ENCODE results near the gene MPP2. TPM values are rescaled to one million over a fixed set of nuclear protein-coding genes. Genes with fewer than 3 reads are reported as not detected.

Gene MPP2
- total RNA-seq, 1 donor from 2014 or later: 16.7 TPM

DNA sequence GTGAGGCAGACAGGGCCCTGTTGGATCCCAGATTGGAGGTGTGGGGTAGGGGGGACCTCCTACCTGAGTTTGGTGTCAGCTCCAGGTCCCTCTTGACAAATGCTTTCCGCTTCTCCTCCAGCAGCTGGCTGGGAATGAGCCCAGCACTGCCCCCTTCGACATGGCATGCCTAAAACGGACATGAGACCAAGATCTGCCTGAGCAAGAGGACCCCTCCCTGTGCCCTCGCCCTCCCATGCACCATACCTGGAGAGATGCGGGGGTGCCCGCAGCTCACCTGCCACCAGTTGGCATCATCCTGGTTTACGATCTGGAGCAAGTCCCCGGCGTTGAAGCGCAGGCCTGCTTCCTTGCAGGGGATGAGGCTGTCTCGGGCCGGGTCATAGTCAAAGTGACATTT lies 26.2 kb downstream of the MPP2 start:
- Histone ChIP-seq H3K27ac (no peak overlapping the region), H3K9me3 (no peaks in the 10 kb centered on the region), H3K27me3 (no peaks in the 10 kb centered on the region), H3K4me1 (no peaks in the 10 kb centered on the region), H3K4me3 (no peak overlapping the region), H3K36me3 (peaks cover 40 to 45% of the 10 kb centered on the region in 2 donors)
- TF ChIP-seq, protein P1, sequence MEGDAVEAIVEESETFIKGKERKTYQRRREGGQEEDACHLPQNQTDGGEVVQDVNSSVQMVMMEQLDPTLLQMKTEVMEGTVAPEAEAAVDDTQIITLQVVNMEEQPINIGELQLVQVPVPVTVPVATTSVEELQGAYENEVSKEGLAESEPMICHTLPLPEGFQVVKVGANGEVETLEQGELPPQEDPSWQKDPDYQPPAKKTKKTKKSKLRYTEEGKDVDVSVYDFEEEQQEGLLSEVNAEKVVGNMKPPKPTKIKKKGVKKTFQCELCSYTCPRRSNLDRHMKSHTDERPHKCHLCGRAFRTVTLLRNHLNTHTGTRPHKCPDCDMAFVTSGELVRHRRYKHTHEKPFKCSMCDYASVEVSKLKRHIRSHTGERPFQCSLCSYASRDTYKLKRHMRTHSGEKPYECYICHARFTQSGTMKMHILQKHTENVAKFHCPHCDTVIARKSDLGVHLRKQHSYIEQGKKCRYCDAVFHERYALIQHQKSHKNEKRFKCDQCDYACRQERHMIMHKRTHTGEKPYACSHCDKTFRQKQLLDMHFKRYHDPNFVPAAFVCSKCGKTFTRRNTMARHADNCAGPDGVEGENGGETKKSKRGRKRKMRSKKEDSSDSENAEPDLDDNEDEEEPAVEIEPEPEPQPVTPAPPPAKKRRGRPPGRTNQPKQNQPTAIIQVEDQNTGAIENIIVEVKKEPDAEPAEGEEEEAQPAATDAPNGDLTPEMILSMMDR (IDR thresholded peaks at IDR 0.05): no peak
- intact Hi-C loops (cut with DNase I): no loop called here
- DNase-seq (ENCODE audit: low spot score in 2 of 2): no peak

DNA sequence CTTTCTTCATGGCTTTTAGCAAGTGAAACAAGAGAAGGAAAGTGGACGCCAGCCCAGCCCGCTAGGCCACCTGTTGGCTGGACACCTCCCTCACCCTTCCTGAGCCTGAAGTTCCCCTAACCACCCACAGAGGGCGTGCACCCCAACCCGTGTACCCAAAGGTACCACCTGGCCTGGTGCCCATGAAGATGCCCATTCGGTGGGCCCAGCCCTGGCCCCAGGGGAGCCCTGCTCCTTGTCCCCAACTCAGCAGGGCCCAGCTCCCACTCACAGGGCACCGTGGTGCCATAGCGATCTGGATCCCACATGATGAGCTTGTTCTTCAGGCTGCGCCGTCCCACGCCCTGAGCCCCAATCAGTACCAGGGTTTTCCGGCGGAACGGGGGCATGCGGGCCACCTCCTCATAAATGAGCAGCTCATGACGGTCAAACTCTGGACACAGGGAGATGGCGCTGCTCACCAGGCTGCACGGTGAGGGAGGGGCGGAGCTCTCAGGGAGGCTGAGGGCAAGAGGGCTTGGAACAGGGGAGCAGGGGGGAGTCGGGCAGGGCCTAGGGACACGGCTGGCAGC lies 26.8 kb downstream of the MPP2 start:
- Histone ChIP-seq H3K4me1 (no peaks in the 10 kb centered on the region), H3K4me3 (no peak overlapping the region), H3K27ac (no peak overlapping the region), H3K9me3 (no peaks in the 10 kb centered on the region), H3K36me3 (peaks cover 40 to 47% of the 10 kb centered on the region in 2 donors), H3K27me3 (no peaks in the 10 kb centered on the region)
- no peak for DNase-seq (ENCODE audit: low spot score in 2 of 2)
- intact Hi-C loops (cut with DNase I): no loop called here
- TF ChIP-seq, protein P1 (IDR thresholded peaks at IDR 0.05): peak in 2 of 3 experiments; percentile 34 to 54

DNA sequence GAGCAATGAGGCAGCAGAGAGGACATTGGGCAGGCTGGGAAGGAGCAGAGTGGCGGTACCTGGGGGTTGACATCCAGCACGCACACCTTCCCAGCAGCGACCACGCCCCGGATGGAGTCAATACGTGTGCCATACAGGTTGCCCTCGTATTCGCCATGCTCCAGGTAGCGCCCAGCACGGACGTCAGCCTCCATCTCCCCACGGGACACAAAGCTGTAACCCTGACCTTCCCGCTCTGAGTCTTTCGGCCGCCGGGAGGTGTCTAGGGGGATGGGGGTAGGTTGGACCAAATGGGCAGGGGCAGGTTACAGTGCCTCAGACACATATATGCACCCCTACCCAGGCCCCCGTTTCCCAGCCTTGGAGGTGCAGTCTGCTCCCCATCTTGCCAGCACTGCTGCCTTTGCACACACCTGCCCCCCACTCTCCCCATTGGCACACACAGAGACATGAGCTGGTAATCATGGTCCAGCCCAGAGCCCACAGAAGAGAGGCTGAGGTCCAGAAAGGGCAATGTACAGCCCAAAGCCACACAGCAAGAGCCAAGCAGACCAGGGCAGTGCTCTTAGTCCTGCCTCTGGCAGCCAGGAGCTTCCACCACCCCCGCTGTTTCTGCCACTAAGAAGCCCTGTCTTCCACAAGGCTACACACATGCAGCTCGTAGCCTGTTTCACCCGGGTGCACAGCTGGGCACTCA lies 27.5 kb downstream of the MPP2 start:
- H3K9me3 ChIP-seq: no peaks in the 10 kb centered on the region
- H3K4me3 ChIP-seq: no peak overlapping the region
- TF ChIP-seq, protein P1 (IDR thresholded peaks at IDR 0.05): no peak
- H3K36me3 ChIP-seq: peaks cover 40 to 47% of the 10 kb centered on the region in 2 donors
- H3K4me1 ChIP-seq: no peaks in the 10 kb centered on the region
- no peak overlapping the region for H3K27ac ChIP-seq
- no peaks in the 10 kb centered on the region for H3K27me3 ChIP-seq
- no peak for DNase-seq (ENCODE audit: low spot score in 2 of 2)
- intact Hi-C loops (cut with DNase I): no loop called here

DNA sequence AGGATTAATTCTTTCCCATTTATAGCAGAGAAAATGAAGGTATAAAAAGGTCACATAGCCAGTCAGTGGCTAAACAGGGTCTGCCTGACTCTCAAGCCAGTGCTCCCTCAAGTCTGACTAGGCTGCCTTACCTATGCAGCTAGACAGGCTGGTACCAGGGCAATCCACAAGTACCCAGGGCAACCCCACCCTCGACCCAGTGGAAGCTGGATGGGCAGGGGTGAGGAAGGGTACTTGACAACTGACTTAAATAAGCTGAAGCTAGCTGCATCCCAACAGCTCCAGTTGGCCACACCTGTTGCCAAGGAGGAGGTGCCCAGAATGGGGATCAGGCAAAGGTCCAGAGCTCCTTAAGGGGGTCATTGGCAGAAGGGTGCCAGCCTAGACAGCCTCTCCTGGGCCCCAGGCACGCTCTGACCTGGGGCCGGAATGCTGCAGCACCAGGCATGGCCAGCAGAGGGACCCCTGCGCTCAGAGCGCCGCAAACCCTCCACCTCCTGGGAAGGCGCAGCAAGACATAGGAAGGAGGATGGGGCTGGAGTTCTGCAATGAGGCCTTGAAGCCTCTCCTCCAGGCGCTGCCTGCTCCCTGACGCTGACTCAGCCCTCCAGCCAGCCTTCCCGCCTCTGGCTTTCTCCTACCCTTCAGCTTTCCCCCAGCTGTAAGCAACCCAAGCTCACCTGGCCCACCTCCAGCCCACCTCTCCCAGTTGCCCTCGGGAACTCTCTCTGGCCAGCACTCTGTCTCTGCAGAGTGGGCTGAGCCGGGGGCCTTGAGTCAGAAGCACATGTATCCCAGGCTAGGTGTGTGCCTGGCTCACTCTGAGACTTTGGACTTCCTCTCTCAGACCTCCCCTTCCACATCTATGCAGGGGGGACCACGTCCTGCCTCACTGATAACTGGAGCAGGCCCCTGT lies 28.8 kb downstream of the MPP2 start:
- no peaks in the 10 kb centered on the region for H3K4me1 ChIP-seq
- no peak overlapping the region for H3K27ac ChIP-seq
- H3K4me3 ChIP-seq: no peak overlapping the region
- no peaks in the 10 kb centered on the region for H3K9me3 ChIP-seq
- TF ChIP-seq, protein P1 (IDR thresholded peaks at IDR 0.05): peak; percentile 87 to 97 (median 94)
- intact Hi-C loops (cut with DNase I): no loop called here
- no peaks in the 10 kb centered on the region for H3K27me3 ChIP-seq
- peaks cover 40 to 47% of the 10 kb centered on the region in 2 donors for H3K36me3 ChIP-seq
- peak in 1 of 2 donors; percentile 79 for DNase-seq (ENCODE audit: low spot score in 2 of 2)

DNA sequence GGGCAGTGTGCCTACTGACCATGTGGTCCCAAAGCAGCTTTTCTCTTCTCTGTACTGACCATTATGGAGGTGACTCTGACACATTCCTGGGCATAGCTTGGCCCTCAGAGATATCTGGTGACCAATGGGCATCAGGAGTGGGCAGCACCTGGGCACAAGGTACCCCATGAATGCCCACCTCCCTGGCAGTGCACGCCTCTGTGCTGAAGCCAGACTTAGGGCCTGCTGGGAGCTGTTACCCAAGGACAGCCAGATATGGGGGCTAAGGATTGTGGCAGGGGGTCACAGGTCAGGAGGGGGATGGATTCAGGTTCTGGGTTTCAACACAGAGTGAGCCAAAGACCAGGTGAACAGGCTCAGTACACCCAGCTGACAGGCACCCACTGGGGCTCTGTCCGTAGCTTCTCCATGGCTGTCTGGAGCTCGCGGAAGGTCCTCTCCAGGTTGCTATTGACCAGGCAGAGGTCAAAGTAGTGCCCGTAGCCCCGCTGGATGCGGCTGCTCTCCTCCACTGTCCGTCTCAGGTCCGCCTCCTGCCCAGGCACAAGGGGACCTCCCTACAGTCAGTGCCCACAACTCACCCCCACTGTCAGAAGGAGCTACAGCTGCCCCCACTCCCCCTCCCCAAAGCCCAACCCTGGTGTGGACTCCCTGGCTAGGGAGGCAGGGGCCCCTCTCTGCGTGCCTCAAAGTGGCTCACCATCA lies 29.7 kb downstream of the MPP2 start:
- no peaks in the 10 kb centered on the region for H3K9me3 ChIP-seq
- TF ChIP-seq, protein P1 (IDR thresholded peaks at IDR 0.05): no peak
- peaks cover 39 to 42% of the 10 kb centered on the region in 2 donors for H3K36me3 ChIP-seq
- H3K4me3 ChIP-seq: no peak overlapping the region
- DNase-seq (ENCODE audit: low spot score in 2 of 2): no peak
- no peaks in the 10 kb centered on the region for H3K4me1 ChIP-seq
- no peaks in the 10 kb centered on the region for H3K27me3 ChIP-seq
- H3K27ac ChIP-seq: no peak overlapping the region
- intact Hi-C loops (cut with DNase I): no loop called here

Measured in ascending aorta (tissue), 2 donors.